ENCODE data around the gene CLASP2.

Gene CLASP2

GRCh38 chr3:33717866-33718594 lies at the start of gene CLASP2:
Gene CLASP2 (minus strand): TSS chr3:33718254. CDS start chr3:33718002, 252 bp downstream.
- peak; percentile 90 to 91 for DNase-seq
- TF ChIP-seq POLR2A (IDR thresholded peaks at IDR 0.05; ENCODE audit: low read length) (peak; percentile 68), GATA1 (IDR thresholded peaks at IDR 0.05; ENCODE audit: low read depth, low read length) (no peak)

GRCh38 chr3:33758864-33759263 lies 40.8 kb upstream of the CLASP2 start:
- no peak for TF ChIP-seq POLR2A (IDR thresholded peaks at IDR 0.05; ENCODE audit: low read length)
- TF ChIP-seq GATA1 (IDR thresholded peaks at IDR 0.05; ENCODE audit: low read depth, low read length): no peak
- no peak for DNase-seq

GRCh38 chr3:33758281-33758680 lies 40.2 kb upstream of the CLASP2 start:
- TF ChIP-seq POLR2A (IDR thresholded peaks at IDR 0.05; ENCODE audit: low read length): no peak
- TF ChIP-seq GATA1 (IDR thresholded peaks at IDR 0.05; ENCODE audit: low read depth, low read length): no peak
- no peak for DNase-seq

GRCh38 chr3:33754391-33754790 lies 36.3 kb upstream of the CLASP2 start:
- peak in 1 of 2 experiments; percentile 4 for DNase-seq

- no peak for DNase-seq
- TF ChIP-seq GATA1 (IDR thresholded peaks at IDR 0.05; ENCODE audit: low read depth, low read length) (no peak), POLR2A (IDR thresholded peaks at IDR 0.05; ENCODE audit: low read length) (no peak)
These were observed 33.3 kb upstream of the CLASP2 start for GRCh38 chr3:33751336-33751735.

GRCh38 chr3:33750211-33750548 lies 32.1 kb upstream of the CLASP2 start:
- TF ChIP-seq POLR2A (IDR thresholded peaks at IDR 0.05; ENCODE audit: low read length): no peak
- TF ChIP-seq GATA1 (IDR thresholded peaks at IDR 0.05; ENCODE audit: low read depth, low read length): no peak

GRCh38 chr3:33749546-33750210 lies 31.6 kb upstream of the CLASP2 start:
- DNase-seq: no peak
- TF ChIP-seq POLR2A (IDR thresholded peaks at IDR 0.05; ENCODE audit: low read length) (no peak), GATA1 (IDR thresholded peaks at IDR 0.05; ENCODE audit: low read depth, low read length) (no peak)

More at GRCh38 chr3:33750211-33750548, 32.1 kb upstream of the CLASP2 start:
- no peak for DNase-seq

- TF ChIP-seq POLR2A (IDR thresholded peaks at IDR 0.05; ENCODE audit: low read length) (no peak), GATA1 (IDR thresholded peaks at IDR 0.05; ENCODE audit: low read depth, low read length) (no peak)
- no peak for DNase-seq
These were observed 28.5 kb upstream of the CLASP2 start for GRCh38 chr3:33746416-33747116.

- no peak for TF ChIP-seq GATA1 (IDR thresholded peaks at IDR 0.05; ENCODE audit: low read depth, low read length)
- no peak for TF ChIP-seq POLR2A (IDR thresholded peaks at IDR 0.05; ENCODE audit: low read length)
- DNase-seq: no peak
These were observed 19.1 kb upstream of the CLASP2 start for GRCh38 chr3:33737146-33737545.

GRCh38 chr3:33732394-33732793 lies 14.3 kb upstream of the CLASP2 start:
- TF ChIP-seq GATA1 (IDR thresholded peaks at IDR 0.05; ENCODE audit: low read depth, low read length) (no peak), POLR2A (IDR thresholded peaks at IDR 0.05; ENCODE audit: low read length) (no peak)
- peak; percentile 29 to 32 for DNase-seq

- no peak for TF ChIP-seq POLR2A (IDR thresholded peaks at IDR 0.05; ENCODE audit: low read length)
- TF ChIP-seq GATA1 (IDR thresholded peaks at IDR 0.05; ENCODE audit: low read depth, low read length): no peak
- DNase-seq: no peak
These were observed 11.9 kb upstream of the CLASP2 start for GRCh38 chr3:33729993-33730392.

- no peak for TF ChIP-seq POLR2A (IDR thresholded peaks at IDR 0.05; ENCODE audit: low read length)
- no peak for DNase-seq
These were observed 6.2 kb upstream of the CLASP2 start for GRCh38 chr3:33724256-33724655.

GRCh38 chr3:33722626-33723370 lies 4.7 kb upstream of the CLASP2 start:
- TF ChIP-seq POLR2A (IDR thresholded peaks at IDR 0.05; ENCODE audit: low read length) (no peak), GATA1 (IDR thresholded peaks at IDR 0.05; ENCODE audit: low read depth, low read length) (no peak)
- no peak for DNase-seq

- peak in 1 of 2 experiments; percentile 5 for DNase-seq
- no peak for TF ChIP-seq GATA1 (IDR thresholded peaks at IDR 0.05; ENCODE audit: low read depth, low read length)
- no peak for TF ChIP-seq POLR2A (IDR thresholded peaks at IDR 0.05; ENCODE audit: low read length)
These were observed 4.1 kb upstream of the CLASP2 start for GRCh38 chr3:33722191-33722590.

All from erythroblast (primary cell).